ENCODE measurements around the gene CA11.

The CA11 gene

DNA sequence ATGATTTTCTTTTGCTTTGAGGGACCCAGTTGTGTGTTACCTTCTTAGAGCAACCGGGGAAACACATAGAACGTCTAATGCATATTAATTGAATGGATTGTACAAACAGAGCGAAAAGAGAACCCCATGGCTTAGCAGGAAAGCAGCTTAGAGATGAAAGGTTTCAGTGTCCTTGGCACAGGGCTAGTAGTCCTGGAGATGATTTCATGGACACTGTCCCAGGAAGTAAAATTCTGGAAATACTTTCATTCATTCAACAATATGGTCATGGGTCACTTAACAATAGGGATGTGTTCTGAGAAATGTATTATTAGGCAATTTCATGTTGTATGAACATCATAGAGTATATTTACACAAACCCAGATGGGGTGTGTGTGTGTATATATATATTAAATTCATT is 40.1 kb upstream of the CA11 start:
- no peaks in the 10 kb centered on the region for H3K9me2 ChIP-seq (replicated peaks; ENCODE audit: control insufficient read depth, low read length)
- no peaks in the 10 kb centered on the region for H3K79me2 ChIP-seq (ENCODE audit: control insufficient read depth, low read length)
- no peak overlapping the region for H3K4me3 ChIP-seq (ENCODE audit: low read length)
- no peaks in the 10 kb centered on the region for H3K9me3 ChIP-seq (ENCODE audit: control insufficient read depth, insufficient read depth, low read length)
- no peaks in the 10 kb centered on the region for H3F3A ChIP-seq (ENCODE audit: control insufficient read depth, insufficient read depth)
- H3K4me2 ChIP-seq (ENCODE audit: low read length) = no peak overlapping the region
- no peaks in the 10 kb centered on the region for H3K36me3 ChIP-seq (ENCODE audit: control insufficient read depth, low read length)
- H3K4me1 ChIP-seq (ENCODE audit: control insufficient read depth, low read length) = no peaks in the 10 kb centered on the region
- TF ChIP-seq EZH2phosphoT487 (IDR thresholded peaks at IDR 0.05; ENCODE audit: borderline replicate concordance, low read length) (no peak), CTCF (IDR thresholded peaks at IDR 0.05; ENCODE audit: low read depth, low read length, poor library complexity, severe bottlenecking) (no peak)
- no peaks in the 10 kb centered on the region; the same call in 1 of the 2 replicates for H3K27me3 ChIP-seq (ENCODE audit: control insufficient read depth, low read length)
- H3K27ac ChIP-seq (ENCODE audit: low read depth, low read length) = no peak overlapping the region
- H4K20me1 ChIP-seq (ENCODE audit: control insufficient read depth, insufficient read depth, low read depth, low read length) = no peaks in the 10 kb centered on the region

DNA sequence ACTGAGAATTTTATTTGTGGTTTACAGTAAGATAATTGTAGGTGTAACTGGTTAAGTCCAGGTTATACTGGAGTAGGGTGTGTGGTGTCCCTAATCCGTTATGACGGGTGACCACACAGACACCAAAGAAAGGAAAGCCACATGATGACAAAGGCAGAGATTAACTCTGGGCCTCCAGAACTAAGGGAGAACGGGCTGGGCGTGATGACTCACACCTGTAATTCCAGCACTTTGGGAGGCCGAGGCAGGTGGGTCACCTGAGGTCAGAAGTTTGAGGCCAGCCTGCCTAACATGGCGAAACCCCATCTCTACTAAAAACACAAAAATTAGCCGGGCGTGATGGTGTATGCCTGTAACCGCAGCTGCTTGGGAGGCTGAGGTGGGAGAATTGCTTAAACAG is 39.6 kb upstream of the CA11 start:
- no peaks in the 10 kb centered on the region for H3F3A ChIP-seq (ENCODE audit: control insufficient read depth, insufficient read depth)
- H3K27me3 ChIP-seq (ENCODE audit: control insufficient read depth, low read length) = no peaks in the 10 kb centered on the region; the same call in 1 of the 2 replicates
- no peaks in the 10 kb centered on the region for H3K79me2 ChIP-seq (ENCODE audit: control insufficient read depth, low read length)
- H3K9me2 ChIP-seq (replicated peaks; ENCODE audit: control insufficient read depth, low read length) = no peaks in the 10 kb centered on the region
- no peak overlapping the region for H3K27ac ChIP-seq (ENCODE audit: low read depth, low read length)
- H3K4me3 ChIP-seq (ENCODE audit: low read length) = no peak overlapping the region
- no peaks in the 10 kb centered on the region for H3K9me3 ChIP-seq (ENCODE audit: control insufficient read depth, insufficient read depth, low read length)
- H4K20me1 ChIP-seq (ENCODE audit: control insufficient read depth, insufficient read depth, low read depth, low read length) = no peaks in the 10 kb centered on the region
- no peak overlapping the region for H3K4me2 ChIP-seq (ENCODE audit: low read length)
- no peaks in the 10 kb centered on the region for H3K36me3 ChIP-seq (ENCODE audit: control insufficient read depth, low read length)
- no peaks in the 10 kb centered on the region for H3K4me1 ChIP-seq (ENCODE audit: control insufficient read depth, low read length)
- TF ChIP-seq CTCF (IDR thresholded peaks at IDR 0.05; ENCODE audit: low read depth, low read length, poor library complexity, severe bottlenecking) (no peak), EZH2phosphoT487 (IDR thresholded peaks at IDR 0.05; ENCODE audit: borderline replicate concordance, low read length) (no peak)

- no peaks in the 10 kb centered on the region for H3K9me2 ChIP-seq (replicated peaks; ENCODE audit: control insufficient read depth, low read length)
- H3K27ac ChIP-seq (ENCODE audit: low read depth, low read length) = no peak overlapping the region
- no peaks in the 10 kb centered on the region for H3K36me3 ChIP-seq (ENCODE audit: control insufficient read depth, low read length)
- H3K79me2 ChIP-seq (ENCODE audit: control insufficient read depth, low read length) = no peaks in the 10 kb centered on the region
- H3K4me3 ChIP-seq (ENCODE audit: low read length) = no peak overlapping the region
- no peaks in the 10 kb centered on the region for H4K20me1 ChIP-seq (ENCODE audit: control insufficient read depth, insufficient read depth, low read depth, low read length)
- no peak overlapping the region for H3K4me2 ChIP-seq (ENCODE audit: low read length)
- no peaks in the 10 kb centered on the region for H3K9me3 ChIP-seq (ENCODE audit: control insufficient read depth, insufficient read depth, low read length)
- H3K27me3 ChIP-seq (ENCODE audit: control insufficient read depth, low read length) = no peaks in the 10 kb centered on the region; the same call in 1 of the 2 replicates
- no peaks in the 10 kb centered on the region for H3K4me1 ChIP-seq (ENCODE audit: control insufficient read depth, low read length)
- H3F3A ChIP-seq (ENCODE audit: control insufficient read depth, insufficient read depth) = no peaks in the 10 kb centered on the region
- TF ChIP-seq CTCF (IDR thresholded peaks at IDR 0.05; ENCODE audit: low read depth, low read length, poor library complexity, severe bottlenecking) = no peak
- TF ChIP-seq EZH2phosphoT487 (IDR thresholded peaks at IDR 0.05; ENCODE audit: borderline replicate concordance, low read length) = no peak
These were observed 37.4 kb upstream of the CA11 start for GRCh38 chr19:48683349-48683748.

DNA sequence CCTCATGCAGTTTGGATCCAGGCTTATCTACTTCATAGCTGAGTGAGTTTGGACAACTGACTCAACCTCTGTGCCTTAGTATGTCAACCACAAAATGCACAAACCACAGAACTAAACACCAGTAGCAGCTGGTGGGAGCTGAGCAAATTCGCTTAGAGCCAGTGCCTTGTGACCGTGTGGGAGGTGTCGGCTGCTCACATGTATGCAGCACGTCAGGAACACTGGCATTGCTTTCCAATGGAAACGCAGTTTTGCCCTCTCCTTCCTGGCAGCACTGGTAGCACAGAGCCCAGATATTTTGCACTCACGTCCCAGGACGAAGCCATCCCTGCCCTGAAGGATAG is 35.1 kb upstream of the CA11 start:
- TF ChIP-seq EZH2phosphoT487 (IDR thresholded peaks at IDR 0.05; ENCODE audit: borderline replicate concordance, low read length) (no peak), CTCF (IDR thresholded peaks at IDR 0.05; ENCODE audit: low read depth, low read length, poor library complexity, severe bottlenecking) (no peak)
- Histone ChIP-seq H3K9me3 (ENCODE audit: control insufficient read depth, insufficient read depth, low read length) (no peaks in the 10 kb centered on the region), H3K27me3 (ENCODE audit: control insufficient read depth, low read length) (no peaks in the 10 kb centered on the region; the same call in 1 of the 2 replicates), H3K79me2 (ENCODE audit: control insufficient read depth, low read length) (no peaks in the 10 kb centered on the region), H3K4me1 (ENCODE audit: control insufficient read depth, low read length) (no peaks in the 10 kb centered on the region), H4K20me1 (ENCODE audit: control insufficient read depth, insufficient read depth, low read depth, low read length) (no peaks in the 10 kb centered on the region), H3K4me2 (ENCODE audit: low read length) (no peak overlapping the region), H3F3A (ENCODE audit: control insufficient read depth, insufficient read depth) (no peaks in the 10 kb centered on the region), H3K4me3 (ENCODE audit: low read length) (no peak overlapping the region), H3K36me3 (ENCODE audit: control insufficient read depth, low read length) (no peaks in the 10 kb centered on the region), H3K9me2 (replicated peaks; ENCODE audit: control insufficient read depth, low read length) (no peaks in the 10 kb centered on the region), H3K27ac (ENCODE audit: low read depth, low read length) (no peak overlapping the region)
